Activated CD4-positive, CD25-positive, alpha-beta regulatory T cell treated with anti-CD3 and anti-CD28 coated beads, Interleukin-2, amount 50 U/mL, for 72 hours (primary cell): ENCODE data around the gene PCGF2.

Experiments used
- DNase-seq: peaks from one replicate; pipeline ENCODE4 v3.0.0; 2021

The PCGF2 gene

DNA sequence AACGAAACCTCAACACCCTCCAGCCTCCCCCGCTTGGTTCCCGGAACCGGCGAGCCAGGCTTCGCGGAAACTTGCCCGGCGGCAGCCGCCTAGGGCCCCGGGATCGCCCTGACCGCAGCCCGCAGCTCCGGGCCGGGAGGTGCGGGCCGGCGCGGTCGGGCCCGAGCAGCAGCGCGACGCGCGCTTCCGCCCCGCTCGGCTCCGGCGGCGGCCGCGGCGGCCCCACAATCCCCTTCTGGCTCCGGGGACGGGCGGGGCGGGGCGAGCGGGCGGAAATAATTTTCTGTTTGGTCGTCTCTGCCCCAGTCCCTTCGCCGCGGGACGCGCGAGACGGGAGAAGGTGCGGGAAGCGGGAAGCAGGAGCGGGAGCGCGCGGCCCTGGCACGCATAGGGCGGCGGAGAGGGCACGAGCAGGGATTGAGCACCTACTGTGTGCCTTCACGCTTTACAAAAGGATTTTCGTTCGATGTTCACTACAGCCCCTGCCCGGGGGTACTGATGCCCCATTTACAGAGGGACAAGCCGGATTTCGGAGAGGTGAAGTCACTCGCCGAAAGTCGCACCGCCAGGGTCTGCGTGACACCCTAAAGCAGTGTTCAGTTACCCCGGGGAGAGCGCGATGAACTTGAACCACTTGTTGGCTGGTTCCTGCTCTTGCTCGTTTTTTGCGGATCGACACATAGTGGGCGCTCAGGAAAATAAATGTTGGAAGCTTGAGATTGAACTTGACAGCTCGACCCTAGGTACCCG, 45.8 kb downstream of the PCGF2 start:
- DNase-seq, result no peak

DNA sequence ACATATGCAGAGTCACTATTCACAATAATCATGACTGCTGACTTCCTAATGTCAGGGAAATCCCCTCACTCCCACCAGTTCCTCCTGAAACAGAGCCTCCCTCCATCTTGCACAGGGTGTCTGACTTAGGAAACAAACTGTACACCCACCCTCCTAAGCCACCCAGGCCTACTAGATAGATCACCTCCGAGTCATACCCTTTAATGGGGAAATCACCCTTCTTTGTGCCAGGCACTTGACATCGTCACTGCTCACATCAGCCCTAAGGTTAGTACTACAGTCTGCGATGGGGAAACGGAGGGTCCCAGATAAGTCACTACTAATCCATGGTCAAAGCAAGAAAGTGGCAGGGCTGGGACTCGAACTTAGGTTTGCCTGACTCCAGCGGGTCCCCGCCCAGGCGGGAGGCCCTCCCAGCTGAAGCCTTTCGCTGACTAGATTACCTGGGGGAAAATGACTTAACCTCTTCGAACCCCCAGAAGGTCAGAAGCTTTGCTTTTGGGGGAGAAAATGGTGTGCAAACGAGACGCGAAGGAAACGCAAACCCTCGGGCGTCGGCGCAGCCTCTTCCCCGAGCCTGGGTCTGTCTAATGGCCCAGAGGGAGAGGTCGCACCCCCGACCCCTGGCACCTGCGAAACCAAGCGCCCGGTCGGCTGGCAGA, 46.5 kb downstream of the PCGF2 start:
- peak; percentile 79 for DNase-seq

GRCh38 chr17:38698760-38699159, 49.4 kb downstream of the PCGF2 start:
- DNase-seq, result no peak

DNA sequence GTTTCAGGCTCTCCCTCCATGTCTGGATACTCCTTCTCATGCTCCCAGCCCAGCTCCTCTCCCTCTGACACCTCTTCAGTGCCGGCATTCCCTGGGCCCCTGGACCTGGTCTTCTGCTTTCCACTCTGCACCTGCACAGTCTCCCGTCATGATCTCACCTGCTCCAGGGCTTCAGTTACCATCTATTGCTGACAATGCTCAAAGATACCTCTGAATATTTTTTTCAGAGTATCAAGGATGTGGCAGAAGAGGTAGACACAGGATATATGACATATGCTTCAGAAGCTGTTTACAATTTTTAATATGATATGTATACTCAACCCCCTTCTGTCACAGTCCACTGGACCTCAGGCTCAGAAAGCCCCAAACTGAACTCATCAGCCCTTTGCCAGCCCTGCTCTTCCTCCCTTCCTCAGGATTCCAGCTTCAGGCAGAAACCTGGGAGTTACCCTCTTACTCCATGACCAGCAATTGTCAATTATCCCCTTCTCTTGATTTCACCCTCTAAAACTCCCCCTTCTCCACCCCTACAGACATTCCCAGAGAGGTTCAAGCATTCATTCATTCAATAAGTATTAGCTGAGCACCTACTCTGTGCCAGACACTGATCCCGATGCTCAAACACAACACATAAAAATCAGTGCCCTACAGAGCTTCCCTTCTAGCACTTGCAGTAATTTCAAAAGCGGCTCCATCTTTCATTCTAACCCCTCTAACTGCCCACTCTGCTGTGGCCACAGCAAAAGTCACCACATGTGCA, 50.9 kb downstream of the PCGF2 start:
- no peak for DNase-seq

- no peak for DNase-seq
Measured at GRCh38 chr17:38693700-38694329, 54.3 kb downstream of the PCGF2 start.

DNA sequence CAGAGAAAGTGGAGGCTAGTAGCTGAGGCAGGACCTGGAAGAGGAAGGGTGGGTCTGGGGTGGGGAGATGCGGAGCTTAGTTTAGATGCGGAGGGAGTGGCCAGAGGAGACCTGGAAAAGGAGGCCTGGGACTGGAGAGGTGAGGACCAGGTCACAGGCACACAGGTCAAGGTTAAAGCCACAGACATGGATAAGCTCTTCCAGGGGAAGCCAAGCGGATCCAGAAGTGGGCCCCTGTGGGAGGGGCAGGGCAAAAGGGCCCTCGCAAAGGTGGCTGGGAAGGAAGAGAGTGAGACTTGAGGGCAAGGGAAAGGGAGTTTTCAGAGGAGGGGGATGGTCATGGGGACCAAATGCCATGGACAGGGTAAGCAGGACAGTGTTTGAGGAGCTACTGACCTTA, 57.0 kb downstream of the PCGF2 start:
- no peak for DNase-seq

- no peak for DNase-seq
Measured at GRCh38 chr17:38690386-38690785, 57.8 kb downstream of the PCGF2 start.

GRCh38 chr17:38687286-38687685, 60.9 kb downstream of the PCGF2 start:
- no peak for DNase-seq

- no peak for DNase-seq
Measured at GRCh38 chr17:38685491-38685890, 62.6 kb downstream of the PCGF2 start.
